ENCODE results near the gene TPK1.
"Not testable (repeated sequence)": the region's sequence is repeated elsewhere in the genome, so short reads cannot be mapped to it uniquely, and the experiment has no call there.

Gene TPK1

DNA sequence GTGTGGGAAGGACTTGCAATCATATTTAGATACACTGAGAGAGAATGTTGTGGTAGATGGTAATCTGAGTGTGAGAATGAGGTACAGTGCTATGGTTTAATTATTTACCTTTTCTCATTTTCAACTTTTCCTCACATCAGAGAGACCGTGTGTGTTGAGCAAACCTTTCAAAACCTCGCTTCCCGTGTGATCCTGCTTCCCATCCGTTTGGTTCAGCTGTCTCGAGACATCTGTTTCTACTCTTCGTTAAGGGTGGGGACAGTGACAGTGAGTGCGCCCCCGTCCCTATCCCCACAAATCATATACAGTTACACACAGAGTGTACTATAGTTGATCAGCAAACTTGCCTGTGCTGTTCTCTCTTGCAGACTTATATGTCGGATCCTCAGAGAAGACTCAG lies 399.4 kb downstream of the TPK1 start:
- no peaks in the 10 kb centered on the region for H3K27me3 Mint-ChIP-seq (ENCODE audit: low read depth)
- H3K36me3 Mint-ChIP-seq (ENCODE audit: low read depth): no peaks in the 10 kb centered on the region
- H3K4me1 Mint-ChIP-seq (ENCODE audit: low read depth): no peaks in the 10 kb centered on the region
- no peak overlapping the region for H3K27ac Mint-ChIP-seq
- no peaks in the 10 kb centered on the region for H3K9me3 Mint-ChIP-seq
- H3K4me3 Mint-ChIP-seq: no peak overlapping the region

DNA sequence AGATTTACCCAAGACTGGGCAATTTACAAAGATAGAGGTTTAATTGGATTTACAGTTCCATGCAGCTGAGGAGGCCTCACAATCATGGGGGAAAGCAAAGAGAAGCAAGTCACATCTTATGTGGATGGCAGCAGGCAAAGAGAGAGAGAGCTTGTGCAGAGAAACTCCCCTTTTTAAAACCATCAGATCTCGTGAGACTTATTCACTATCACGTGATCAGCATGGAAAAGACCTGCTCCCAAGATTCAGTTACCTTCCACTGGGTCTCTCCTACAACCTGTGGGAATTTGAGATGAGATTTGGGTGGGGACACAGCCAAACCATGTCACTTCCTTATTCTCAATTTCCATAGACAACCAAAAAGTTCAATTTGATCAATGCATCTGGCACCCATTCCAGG lies 407.4 kb downstream of the TPK1 start:
- H3K27ac Mint-ChIP-seq: no peak overlapping the region
- no peaks in the 10 kb centered on the region for H3K36me3 Mint-ChIP-seq (ENCODE audit: low read depth)
- no peaks in the 10 kb centered on the region for H3K4me1 Mint-ChIP-seq (ENCODE audit: low read depth)
- no peak overlapping the region for H3K4me3 Mint-ChIP-seq
- H3K27me3 Mint-ChIP-seq (ENCODE audit: low read depth): no peaks in the 10 kb centered on the region
- H3K9me3 Mint-ChIP-seq: peaks cover 26% of the 10 kb centered on the region

- not testable (repeated sequence) for H3K27ac Mint-ChIP-seq; H3K27me3 Mint-ChIP-seq (ENCODE audit: low read depth); H3K4me1 Mint-ChIP-seq (ENCODE audit: low read depth); H3K4me3 Mint-ChIP-seq; H3K36me3 Mint-ChIP-seq (ENCODE audit: low read depth)
- peaks cover 26% of the 10 kb centered on the region for H3K9me3 Mint-ChIP-seq
Observed at GRCh38 chr7:144427539-144427938, 408.3 kb downstream of the TPK1 start.

GRCh38 chr7:144418931-144419330 lies 416.9 kb downstream of the TPK1 start:
- H3K9me3 Mint-ChIP-seq; H3K4me3 Mint-ChIP-seq; H3K36me3 Mint-ChIP-seq (ENCODE audit: low read depth); H3K27ac Mint-ChIP-seq; H3K4me1 Mint-ChIP-seq (ENCODE audit: low read depth): not testable (repeated sequence)
- H3K27me3 Mint-ChIP-seq (ENCODE audit: low read depth): peaks cover 12% of the 10 kb centered on the region

DNA sequence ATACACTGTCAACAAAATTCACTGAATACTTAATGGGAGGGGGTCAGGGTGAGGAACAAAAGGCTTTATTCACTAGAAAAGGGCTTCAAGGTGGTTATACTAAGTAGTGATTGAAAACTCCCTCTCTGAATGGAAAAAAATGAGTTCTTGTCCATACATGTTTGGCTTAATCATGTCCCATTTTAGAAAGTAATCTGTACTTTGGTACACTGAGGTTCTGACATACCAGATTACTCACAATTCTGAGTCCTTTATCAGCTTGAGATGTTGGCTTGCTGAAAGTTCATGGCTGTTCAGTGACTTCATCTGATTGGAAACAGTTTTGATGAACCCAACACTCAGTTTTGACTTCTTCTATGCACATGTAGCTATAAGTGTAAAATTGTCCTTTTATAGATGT lies 419.5 kb downstream of the TPK1 start:
- peaks cover 12% of the 10 kb centered on the region for H3K27me3 Mint-ChIP-seq (ENCODE audit: low read depth)
- H3K36me3 Mint-ChIP-seq (ENCODE audit: low read depth): no peaks in the 10 kb centered on the region
- H3K27ac Mint-ChIP-seq: no peak overlapping the region
- H3K4me3 Mint-ChIP-seq: no peak overlapping the region
- no peaks in the 10 kb centered on the region for H3K4me1 Mint-ChIP-seq (ENCODE audit: low read depth)
- no peaks in the 10 kb centered on the region for H3K9me3 Mint-ChIP-seq

GRCh38 chr7:144415858-144416257 lies 420.0 kb downstream of the TPK1 start:
- Mint-ChIP-seq H3K4me1 (ENCODE audit: low read depth) (no peaks in the 10 kb centered on the region), H3K9me3 (no peaks in the 10 kb centered on the region), H3K4me3 (no peak overlapping the region), H3K36me3 (ENCODE audit: low read depth) (no peaks in the 10 kb centered on the region), H3K27ac (no peak overlapping the region), H3K27me3 (ENCODE audit: low read depth) (peaks cover 12% of the 10 kb centered on the region)

DNA sequence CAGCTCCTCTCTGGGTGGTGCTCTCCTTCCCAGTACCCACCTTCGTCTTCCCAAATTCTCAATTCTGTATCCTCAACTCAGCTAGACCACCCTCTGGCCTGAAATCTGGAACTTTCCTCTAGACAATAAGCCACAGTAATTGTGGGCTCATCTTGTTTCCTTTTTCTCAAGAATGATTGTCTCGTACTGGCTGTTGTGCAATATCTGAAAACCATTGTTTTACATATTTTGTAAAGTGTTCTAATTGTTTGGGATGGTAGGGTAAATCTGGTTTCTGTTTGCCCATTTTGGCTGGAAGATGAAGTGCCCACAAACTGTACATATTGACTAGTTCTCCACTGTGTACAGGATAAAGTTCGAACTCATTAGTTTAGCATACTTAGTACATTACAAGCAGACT lies 421.0 kb downstream of the TPK1 start:
- Mint-ChIP-seq H3K4me1 (ENCODE audit: low read depth) (no peaks in the 10 kb centered on the region), H3K36me3 (ENCODE audit: low read depth) (no peaks in the 10 kb centered on the region), H3K27ac (no peak overlapping the region), H3K9me3 (no peaks in the 10 kb centered on the region), H3K4me3 (no peak overlapping the region), H3K27me3 (ENCODE audit: low read depth) (peaks cover 16% of the 10 kb centered on the region)

DNA sequence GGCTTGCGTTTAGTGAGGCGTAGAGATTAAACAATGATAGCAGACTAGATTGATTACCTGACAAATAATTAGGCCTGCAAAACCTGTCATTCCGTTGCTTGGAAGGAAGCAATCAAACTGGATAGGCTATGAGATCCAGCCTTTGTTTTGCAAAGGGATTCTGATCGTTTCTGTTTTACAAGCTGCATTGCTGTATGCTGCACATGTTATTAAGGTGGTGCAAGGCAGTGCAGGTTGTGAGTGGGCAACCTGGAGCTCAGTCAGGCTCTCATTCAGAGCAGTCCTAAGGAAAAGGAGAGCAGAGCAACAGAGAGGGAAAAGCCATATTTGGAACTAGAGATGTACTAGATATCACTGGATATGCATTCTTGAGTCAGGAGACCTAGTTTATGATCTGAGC lies 425.4 kb downstream of the TPK1 start:
- peaks cover 23% of the 10 kb centered on the region for H3K27me3 Mint-ChIP-seq (ENCODE audit: low read depth)
- no peaks in the 10 kb centered on the region for H3K4me1 Mint-ChIP-seq (ENCODE audit: low read depth)
- no peak overlapping the region for H3K4me3 Mint-ChIP-seq
- H3K36me3 Mint-ChIP-seq (ENCODE audit: low read depth): no peaks in the 10 kb centered on the region
- no peaks in the 10 kb centered on the region for H3K9me3 Mint-ChIP-seq
- no peak overlapping the region for H3K27ac Mint-ChIP-seq

DNA sequence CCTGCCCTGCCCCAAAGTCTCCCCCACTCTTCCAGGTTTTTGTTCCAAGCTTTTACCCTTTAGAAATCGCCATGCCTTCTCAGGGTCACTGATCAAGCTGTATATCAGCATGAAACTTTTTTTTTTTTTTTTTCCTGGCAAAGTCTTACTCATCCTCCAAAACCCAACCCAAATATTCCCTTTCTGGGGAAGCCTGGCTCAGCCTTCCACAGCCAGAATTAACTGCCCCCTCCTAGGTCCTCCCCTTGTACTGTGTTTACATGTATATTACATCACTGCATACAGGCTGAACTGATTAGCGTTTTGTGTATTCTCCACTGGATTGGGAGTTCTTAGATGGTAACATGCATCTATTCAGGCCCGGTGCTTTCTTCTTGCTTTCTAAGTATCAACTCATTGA lies 427.7 kb downstream of the TPK1 start:
- Mint-ChIP-seq H3K9me3 (no peaks in the 10 kb centered on the region), H3K27ac (no peak overlapping the region), H3K36me3 (ENCODE audit: low read depth) (no peaks in the 10 kb centered on the region), H3K4me1 (ENCODE audit: low read depth) (no peaks in the 10 kb centered on the region), H3K4me3 (no peak overlapping the region), H3K27me3 (ENCODE audit: low read depth) (peaks cover 14% of the 10 kb centered on the region)

DNA sequence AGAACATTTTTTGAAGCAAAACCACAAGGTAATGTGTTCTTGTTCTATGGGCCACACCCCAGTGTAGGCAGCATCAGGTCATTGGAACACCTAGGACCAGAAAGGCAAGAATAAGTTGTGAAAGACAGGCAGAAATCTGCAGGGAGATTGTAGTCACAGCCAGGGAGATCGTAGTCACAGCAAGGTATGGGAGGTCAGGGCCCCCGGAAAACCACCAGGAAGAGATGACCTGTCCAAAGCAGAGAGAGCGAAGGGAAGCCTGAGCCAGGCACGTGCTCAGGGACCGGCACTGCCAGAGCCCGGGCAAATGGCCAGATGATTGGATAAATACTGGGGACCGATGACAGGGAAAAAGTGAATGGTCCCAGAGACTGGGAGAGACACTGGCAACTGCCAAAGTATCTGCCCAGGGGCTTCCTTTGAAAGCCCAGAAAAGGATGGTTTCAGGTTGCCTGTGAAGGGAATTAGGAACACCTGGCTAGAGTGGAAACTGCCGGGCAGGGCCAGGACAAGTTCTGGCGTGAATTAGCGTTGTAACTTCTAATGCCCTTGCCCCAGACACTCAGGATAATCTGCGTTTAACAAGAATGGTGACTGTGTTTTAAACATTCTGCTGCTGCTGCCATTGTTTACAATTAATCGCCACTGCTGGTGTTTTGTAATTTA lies 428.5 kb downstream of the TPK1 start:
- H3K4me1 Mint-ChIP-seq (ENCODE audit: low read depth): no peaks in the 10 kb centered on the region

GRCh38 chr7:144404946-144405345 lies 430.9 kb downstream of the TPK1 start:
- Mint-ChIP-seq H3K4me3 (no peak overlapping the region), H3K27me3 (ENCODE audit: low read depth) (peaks cover 10% of the 10 kb centered on the region), H3K36me3 (ENCODE audit: low read depth) (no peaks in the 10 kb centered on the region), H3K9me3 (no peaks in the 10 kb centered on the region), H3K4me1 (ENCODE audit: low read depth) (no peaks in the 10 kb centered on the region), H3K27ac (no peak overlapping the region)

More for the DNA sequence above, 428.5 kb downstream of the TPK1 start:
- no peak overlapping the region for H3K4me3 Mint-ChIP-seq
- H3K27ac Mint-ChIP-seq: no peak overlapping the region
- H3K27me3 Mint-ChIP-seq (ENCODE audit: low read depth): peaks cover 14% of the 10 kb centered on the region
- no peaks in the 10 kb centered on the region for H3K9me3 Mint-ChIP-seq
- H3K36me3 Mint-ChIP-seq (ENCODE audit: low read depth): no peaks in the 10 kb centered on the region

DNA sequence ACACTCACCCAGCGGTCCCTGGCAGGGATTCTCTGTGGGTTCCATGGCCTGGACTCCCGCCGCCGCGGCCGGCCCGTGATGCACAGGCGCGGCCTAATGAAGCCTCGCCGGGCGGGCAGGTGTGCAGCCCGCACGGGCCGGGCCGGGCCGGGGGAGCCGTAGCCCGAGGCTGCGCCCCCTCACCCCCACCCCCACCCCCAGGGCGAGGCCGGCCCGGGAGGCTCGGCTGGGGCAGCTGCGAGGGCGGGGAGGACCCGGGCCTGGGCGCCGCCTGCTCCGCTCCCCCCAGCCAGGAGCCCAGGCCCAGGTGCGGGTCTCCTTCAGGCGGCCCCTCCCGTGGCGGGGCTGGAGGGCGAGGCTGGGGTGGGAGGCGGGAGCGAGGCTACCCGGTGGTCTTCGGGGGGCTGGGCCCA lies 432.2 kb downstream of the TPK1 start, which contains the start of gene NOBOX:
NOBOX (minus strand) TSS at position 45 of the 413 bp plus-strand sequence.
- no peak within 1 kb of the TSS for H3K4me3 Mint-ChIP-seq
- no peaks in the 10 kb centered on the region for H3K9me3 Mint-ChIP-seq
- no peaks in the 10 kb centered on the region for H3K4me1 Mint-ChIP-seq (ENCODE audit: low read depth)
- H3K36me3 Mint-ChIP-seq (ENCODE audit: low read depth): no peaks in the 10 kb centered on the region
- no peak within 1 kb of the TSS for H3K27ac Mint-ChIP-seq
- H3K27me3 Mint-ChIP-seq (ENCODE audit: low read depth): peaks cover 8% of the 10 kb centered on the region

- no peaks in the 10 kb centered on the region for H3K36me3 Mint-ChIP-seq (ENCODE audit: low read depth)
- no peaks in the 10 kb centered on the region for H3K9me3 Mint-ChIP-seq
- H3K27me3 Mint-ChIP-seq (ENCODE audit: low read depth): peaks cover 3% of the 10 kb centered on the region
- no peak overlapping the region for H3K4me3 Mint-ChIP-seq
- no peak overlapping the region for H3K27ac Mint-ChIP-seq
- no peaks in the 10 kb centered on the region for H3K4me1 Mint-ChIP-seq (ENCODE audit: low read depth)
Observed at GRCh38 chr7:144403102-144403501, 432.8 kb downstream of the TPK1 start.

Measured in T-helper 1 cell treated with Interleukin-12 subunit alpha and Interleukin-12 subunit beta and Interleukin-4 antibody, amounts not matched to agents 30 μg/mL and 1 μg/mL, for 36 hours (primary cell).